Stimulated activated CD8-positive, alpha-beta memory T cell treated with anti-CD3 and anti-CD28 coated beads, Interleukin-4, amount 100 ng/mL, for 4 hours (primary cell): Measurements from ENCODE around the gene RNF111.
A peak's percentile ranks its signal among the peaks of the same experiment; 100 is the strongest.

Experiments
- DNase-seq, 2 donors: peaks; one replicate each; pipeline ENCODE4 v3.0.0-alpha.2; 2020; ENCODE audit warnings: low read depth in 2 of 2, low spot score in 1 of 2

The RNF111 gene

GRCh38 chr15:58987491-58988005 lies at the start of gene RNF111:
Gene RNF111, plus strand, starts transcription at chr15:58987663. Its CDS starts 43,160 bp downstream, at chr15:59030823.
- DNase-seq, result peak; percentile 81 to 82

DNA sequence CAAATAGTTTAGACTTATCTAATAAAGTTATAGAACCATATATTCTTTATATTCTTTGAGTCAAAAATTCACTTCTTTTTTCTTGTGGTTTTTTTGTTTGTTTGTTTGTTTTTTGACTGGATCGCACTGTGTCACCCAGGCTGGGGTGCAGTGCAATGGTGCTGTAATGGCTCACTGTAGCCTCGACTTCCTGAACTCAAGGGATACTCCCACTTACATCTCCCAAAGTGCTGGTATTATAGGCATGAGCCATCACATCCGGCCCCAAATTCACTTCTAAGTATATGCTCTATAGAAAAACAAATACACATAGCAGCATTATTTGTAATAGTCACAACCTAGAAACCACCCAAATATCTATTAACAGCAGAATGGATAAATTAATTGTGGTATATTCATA lies 40.3 kb upstream of the RNF111 start:
- DNase-seq, result no peak

DNA sequence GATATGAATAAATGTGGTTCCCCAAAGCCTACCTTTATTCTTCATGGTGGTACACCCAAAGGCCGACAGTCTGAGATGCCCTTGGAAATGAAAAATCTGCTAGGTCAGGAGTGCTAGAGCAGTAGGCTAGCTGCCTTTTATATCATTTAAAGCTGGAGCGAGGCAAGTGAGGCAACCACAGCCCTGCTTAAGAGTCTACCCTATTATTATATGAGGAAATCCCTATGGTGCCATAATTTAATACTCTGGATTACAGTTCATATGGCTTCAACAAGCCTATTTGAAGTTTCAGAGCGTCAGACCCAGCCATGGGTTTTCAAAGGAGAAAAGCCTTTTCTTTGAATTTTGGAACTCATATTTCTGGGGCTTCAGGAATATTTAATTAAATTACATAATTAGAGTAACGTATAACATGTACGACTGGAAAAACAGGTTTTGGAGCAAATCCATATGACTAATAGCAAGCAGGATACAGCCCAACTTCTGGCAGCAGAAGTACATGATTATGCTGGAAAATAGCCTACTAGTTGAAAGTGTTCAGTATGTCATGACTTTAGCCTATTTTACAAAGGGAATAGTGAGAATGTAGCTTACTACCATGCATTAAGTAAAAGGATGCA lies 36.0 kb upstream of the RNF111 start:
- DNase-seq, result no peak

GRCh38 chr15:58952751-58953150 lies 34.7 kb upstream of the RNF111 start:
- DNase-seq, result no peak

- DNase-seq, result peak; percentile 11 to 24
Measured at GRCh38 chr15:58957101-58957973, 30.1 kb upstream of the RNF111 start.

GRCh38 chr15:58958811-58959210 lies 28.7 kb upstream of the RNF111 start:
- no peak for DNase-seq

DNA sequence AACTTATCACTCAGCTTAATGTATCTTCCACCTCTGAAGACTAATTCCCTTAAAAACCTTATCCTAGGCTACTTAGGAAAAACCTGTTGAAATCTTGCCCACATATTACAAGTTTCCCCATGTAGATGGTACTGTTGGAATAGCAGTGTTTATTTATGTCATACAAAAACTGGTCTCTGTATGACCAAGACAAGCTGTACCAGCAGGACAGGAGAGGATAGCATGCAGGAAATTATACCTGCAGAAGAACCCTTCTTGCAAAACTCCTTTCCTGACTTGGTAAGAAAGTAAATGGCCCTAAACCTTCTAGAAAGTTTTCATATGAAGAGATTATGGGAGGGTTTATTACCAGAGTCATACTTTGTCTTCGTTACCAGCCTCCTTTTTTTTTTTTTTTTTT lies 25.3 kb upstream of the RNF111 start:
- no peak for DNase-seq

- DNase-seq, result no peak
Measured at GRCh38 chr15:58962662-58963565, 24.5 kb upstream of the RNF111 start.

GRCh38 chr15:58966698-58967097 lies 20.8 kb upstream of the RNF111 start:
- DNase-seq, result no peak

DNA sequence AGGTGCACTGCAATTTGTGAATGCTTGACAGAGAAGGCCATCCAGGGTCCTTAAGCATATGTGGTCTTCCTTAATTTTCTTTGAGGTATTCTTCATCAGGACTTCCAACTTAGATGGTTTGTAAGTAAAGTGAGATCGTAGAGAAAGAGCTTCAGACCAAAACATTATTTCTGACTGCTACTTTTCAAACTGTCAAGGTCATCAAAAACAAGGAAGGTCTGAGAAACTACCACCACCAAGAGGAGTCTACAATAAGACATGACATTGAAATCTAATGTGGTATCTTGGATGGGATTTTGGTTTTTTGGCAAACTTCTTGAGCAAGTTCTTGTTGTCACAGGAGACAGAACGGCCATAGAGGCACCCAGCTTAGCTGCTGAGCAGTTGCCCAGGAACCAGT lies 20.0 kb upstream of the RNF111 start:
- DNase-seq, result no peak

DNA sequence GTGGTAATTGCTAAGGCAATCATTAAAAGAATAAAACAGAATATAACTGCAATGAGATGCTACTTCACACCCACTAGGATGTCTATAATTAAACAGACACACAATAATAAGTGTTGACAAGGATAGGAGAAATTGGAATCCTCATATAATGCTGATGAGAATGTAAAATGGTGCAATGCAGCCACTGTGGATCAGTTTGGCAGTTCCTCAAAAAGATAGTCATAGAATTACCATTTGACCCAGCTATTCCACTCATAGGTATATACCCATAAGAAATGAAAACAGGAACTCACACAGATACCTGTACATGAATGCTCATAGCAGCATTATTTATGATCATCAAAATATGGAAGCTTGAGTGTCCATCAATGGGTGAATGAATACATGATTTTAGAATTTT lies 9.6 kb upstream of the RNF111 start:
- no peak for DNase-seq

GRCh38 chr15:58980351-58980939 lies 7.0 kb upstream of the RNF111 start:
- DNase-seq, result no peak

- DNase-seq, result no peak
Measured at GRCh38 chr15:58981808-58982475, 5.5 kb upstream of the RNF111 start.

DNA sequence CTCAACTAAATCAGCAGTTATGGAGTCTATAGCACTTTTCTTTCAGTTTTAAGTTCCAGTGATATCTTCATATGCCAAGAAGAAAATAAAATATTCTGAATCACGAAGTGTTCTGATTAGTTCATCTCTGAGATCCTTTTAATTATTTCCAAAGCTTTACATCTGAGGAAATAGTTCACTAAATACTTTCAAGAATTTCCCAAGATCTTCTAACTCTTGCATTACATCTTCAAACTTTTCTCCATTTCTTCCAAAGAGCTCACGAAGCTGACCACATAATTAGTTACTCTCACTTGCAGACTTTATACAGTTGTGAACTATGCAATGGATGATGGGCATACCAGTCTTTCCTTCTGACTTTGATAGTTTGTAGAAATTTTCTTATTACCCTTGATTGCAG lies 4.2 kb upstream of the RNF111 start:
- no peak for DNase-seq

DNA sequence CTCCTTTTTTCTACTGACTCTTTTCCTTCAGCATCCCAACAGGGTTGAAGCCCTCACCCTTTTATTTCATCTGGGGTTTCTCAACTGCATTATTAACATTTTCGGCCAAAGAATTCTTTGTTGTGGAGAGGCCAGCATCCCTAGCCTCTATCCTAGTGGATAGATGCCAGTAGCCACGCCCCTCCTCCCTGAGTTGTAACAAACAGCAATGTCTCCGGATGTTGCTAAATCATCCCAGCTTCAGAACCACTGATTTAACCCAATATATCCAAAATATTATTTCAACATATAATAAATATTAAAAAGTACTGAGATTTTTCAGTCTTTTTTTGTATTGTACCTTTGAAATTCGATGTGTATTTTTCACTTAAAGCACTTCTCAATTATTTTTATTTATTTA lies 2.0 kb upstream of the RNF111 start:
- no peak for DNase-seq

- no peak for DNase-seq
Measured at GRCh38 chr15:58987036-58987435, 427 bp upstream of the RNF111 start.

- DNase-seq, result peak; percentile 28 to 35
Measured at GRCh38 chr15:58988006-58988785, 733 bp downstream of the RNF111 start.

- DNase-seq, result no peak
Measured at GRCh38 chr15:58992181-58992580, 4.7 kb downstream of the RNF111 start.

- DNase-seq, result no peak
Measured at GRCh38 chr15:58994906-58995453, 7.5 kb downstream of the RNF111 start.
